GM12874 (cell line): ENCODE measurements around the gene FGD5.

Experiments used
- TF ChIP-seq, protein P1 (sequence below): IDR thresholded peaks from 2 replicates; pipeline ENCODE4 v1.5.1; 2011; ENCODE audit warnings: low read depth, mild to moderate bottlenecking, control low read depth, low read length, moderate library complexity; ENCODE audit not compliant: insufficient read depth

Gene FGD5

DNA sequence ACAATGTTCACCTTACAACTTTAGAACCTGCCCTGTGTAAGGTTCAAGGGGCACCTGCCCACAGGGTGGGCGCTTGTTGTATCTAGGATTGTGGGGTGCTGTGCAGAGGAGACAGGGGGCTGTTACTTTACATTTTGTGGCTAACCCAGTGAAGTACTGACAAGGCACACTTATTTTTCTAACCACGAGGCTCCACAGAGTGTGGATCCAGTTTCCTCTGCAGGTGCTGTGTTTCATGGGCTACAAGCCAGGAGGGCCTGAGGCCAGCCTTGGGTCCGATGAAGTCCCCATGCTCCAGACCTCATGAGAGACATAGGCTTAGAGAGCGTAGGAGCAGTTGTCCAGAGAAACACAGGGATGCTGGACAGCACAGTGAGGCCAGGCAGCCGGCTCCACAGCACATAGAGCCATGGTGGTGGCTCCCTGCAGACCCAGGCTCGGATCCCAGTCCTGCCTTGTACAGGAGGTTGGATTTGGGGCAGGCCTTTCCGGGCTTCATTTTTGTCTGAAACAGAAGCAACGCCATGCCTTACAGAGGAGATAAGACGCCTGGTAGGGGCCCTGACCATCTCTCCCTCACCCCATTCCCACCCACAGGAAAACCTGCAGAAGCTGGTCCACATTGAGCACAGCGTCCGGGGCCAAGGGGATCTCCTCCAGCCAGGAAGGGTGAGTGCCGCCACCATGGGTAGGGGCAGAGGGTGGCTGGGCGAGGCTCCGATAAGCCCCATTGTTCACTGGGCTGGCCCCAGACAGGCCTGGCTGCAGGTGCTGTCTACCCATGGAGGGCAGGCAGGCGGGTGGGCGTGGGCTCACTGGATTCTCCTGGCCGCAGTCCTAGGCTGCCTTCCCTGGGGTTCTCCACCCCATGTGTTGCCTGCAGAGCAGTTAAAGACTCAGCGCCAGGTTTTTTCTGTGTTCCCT, 88.5 kb downstream of the FGD5 start:
- TF ChIP-seq, protein P1, sequence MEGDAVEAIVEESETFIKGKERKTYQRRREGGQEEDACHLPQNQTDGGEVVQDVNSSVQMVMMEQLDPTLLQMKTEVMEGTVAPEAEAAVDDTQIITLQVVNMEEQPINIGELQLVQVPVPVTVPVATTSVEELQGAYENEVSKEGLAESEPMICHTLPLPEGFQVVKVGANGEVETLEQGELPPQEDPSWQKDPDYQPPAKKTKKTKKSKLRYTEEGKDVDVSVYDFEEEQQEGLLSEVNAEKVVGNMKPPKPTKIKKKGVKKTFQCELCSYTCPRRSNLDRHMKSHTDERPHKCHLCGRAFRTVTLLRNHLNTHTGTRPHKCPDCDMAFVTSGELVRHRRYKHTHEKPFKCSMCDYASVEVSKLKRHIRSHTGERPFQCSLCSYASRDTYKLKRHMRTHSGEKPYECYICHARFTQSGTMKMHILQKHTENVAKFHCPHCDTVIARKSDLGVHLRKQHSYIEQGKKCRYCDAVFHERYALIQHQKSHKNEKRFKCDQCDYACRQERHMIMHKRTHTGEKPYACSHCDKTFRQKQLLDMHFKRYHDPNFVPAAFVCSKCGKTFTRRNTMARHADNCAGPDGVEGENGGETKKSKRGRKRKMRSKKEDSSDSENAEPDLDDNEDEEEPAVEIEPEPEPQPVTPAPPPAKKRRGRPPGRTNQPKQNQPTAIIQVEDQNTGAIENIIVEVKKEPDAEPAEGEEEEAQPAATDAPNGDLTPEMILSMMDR, result no peak

- TF ChIP-seq, protein P1, result no peak
Measured at GRCh38 chr3:14909250-14909649, 90.5 kb downstream of the FGD5 start.

DNA sequence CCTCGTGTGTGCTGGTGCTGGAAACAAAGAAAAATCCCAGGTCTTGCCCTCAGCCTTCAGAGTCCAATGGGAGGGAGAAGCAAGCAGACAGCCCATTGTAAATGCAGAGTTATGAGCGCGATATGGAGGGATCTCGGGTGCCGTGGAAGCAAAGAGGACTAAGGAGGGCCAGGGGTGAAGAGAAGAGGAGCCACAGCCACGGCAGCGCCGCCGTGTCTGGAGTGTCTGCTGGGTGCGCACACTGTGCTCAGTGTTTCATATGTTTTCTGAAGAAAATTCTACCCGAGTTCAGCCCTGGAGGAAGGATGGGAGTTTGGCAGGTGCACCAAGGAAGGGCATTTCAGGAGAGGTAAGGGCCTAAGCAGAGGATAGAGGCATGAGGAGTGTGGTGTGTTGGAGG, 92.9 kb downstream of the FGD5 start:
- TF ChIP-seq, protein P1, result no peak

- TF ChIP-seq, protein P1, result no peak
Measured at GRCh38 chr3:14913071-14913925, 94.5 kb downstream of the FGD5 start.

GRCh38 chr3:14913926-14914778, 95.4 kb downstream of the FGD5 start:
- TF ChIP-seq, protein P1, result no peak

DNA sequence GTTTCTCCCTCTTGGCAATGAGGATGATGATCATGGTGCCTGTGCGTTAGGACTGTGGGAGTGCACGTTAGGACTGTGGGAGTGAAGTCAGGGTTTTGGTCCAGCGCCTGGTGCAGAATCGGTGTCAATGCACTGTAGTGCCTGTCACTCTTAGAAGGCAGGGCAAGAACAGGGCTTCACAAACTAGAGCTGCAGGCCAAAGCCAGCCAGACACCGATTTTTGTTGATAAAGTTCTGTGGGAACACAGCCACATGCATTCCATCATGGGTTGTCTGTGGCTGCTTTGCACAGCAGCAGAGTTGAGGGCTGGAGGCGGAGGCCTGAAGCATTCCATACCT, 96.0 kb downstream of the FGD5 start:
- TF ChIP-seq, protein P1, result no peak
